Measurements from ENCODE around the gene ST7.

DNA sequence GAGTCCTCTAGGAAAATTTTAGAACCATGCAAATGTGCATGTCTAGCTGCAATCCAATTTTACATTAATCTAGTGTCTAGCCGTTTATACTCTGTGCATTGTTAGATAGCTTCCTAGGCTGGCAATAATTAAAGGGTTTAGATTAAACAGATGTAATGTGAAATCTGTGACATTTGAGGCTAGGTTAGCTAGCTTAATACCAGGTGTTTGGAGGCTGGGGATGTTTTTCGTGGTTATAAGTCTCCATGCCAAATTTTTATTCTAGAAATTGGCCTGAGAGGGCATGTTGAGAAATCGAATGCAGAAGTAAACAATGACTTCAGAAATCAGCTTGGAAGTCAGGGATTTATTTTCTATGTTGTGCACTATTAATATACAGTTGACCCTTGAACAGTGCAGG, 94.2 kb downstream of the ST7 start:
- TF ChIP-seq, protein P1, sequence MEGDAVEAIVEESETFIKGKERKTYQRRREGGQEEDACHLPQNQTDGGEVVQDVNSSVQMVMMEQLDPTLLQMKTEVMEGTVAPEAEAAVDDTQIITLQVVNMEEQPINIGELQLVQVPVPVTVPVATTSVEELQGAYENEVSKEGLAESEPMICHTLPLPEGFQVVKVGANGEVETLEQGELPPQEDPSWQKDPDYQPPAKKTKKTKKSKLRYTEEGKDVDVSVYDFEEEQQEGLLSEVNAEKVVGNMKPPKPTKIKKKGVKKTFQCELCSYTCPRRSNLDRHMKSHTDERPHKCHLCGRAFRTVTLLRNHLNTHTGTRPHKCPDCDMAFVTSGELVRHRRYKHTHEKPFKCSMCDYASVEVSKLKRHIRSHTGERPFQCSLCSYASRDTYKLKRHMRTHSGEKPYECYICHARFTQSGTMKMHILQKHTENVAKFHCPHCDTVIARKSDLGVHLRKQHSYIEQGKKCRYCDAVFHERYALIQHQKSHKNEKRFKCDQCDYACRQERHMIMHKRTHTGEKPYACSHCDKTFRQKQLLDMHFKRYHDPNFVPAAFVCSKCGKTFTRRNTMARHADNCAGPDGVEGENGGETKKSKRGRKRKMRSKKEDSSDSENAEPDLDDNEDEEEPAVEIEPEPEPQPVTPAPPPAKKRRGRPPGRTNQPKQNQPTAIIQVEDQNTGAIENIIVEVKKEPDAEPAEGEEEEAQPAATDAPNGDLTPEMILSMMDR (IDR thresholded peaks at IDR 0.05; ENCODE audit: poor library complexity, severe bottlenecking): no peak
- TF ChIP-seq RAD21 (conservative IDR thresholded peaks at IDR 0.05) (no peak), EZH2 (IDR thresholded peaks at IDR 0.05; ENCODE audit: borderline replicate concordance, insufficient read depth, low read length, poor library complexity, severe bottlenecking) (no peak), EP300 (conservative IDR thresholded peaks at IDR 0.05; ENCODE audit: poor library complexity, severe bottlenecking) (no peak), SMC3 (conservative IDR thresholded peaks at IDR 0.05; ENCODE audit: poor library complexity) (no peak), POLR2AphosphoS5 (IDR thresholded peaks at IDR 0.05) (no peak), MXI1 (conservative IDR thresholded peaks at IDR 0.05; ENCODE audit: poor library complexity, severe bottlenecking) (no peak), TAF1 (IDR thresholded peaks at IDR 0.05; ENCODE audit: low read depth) (no peak)
- TF ChIP-seq, protein P2, sequence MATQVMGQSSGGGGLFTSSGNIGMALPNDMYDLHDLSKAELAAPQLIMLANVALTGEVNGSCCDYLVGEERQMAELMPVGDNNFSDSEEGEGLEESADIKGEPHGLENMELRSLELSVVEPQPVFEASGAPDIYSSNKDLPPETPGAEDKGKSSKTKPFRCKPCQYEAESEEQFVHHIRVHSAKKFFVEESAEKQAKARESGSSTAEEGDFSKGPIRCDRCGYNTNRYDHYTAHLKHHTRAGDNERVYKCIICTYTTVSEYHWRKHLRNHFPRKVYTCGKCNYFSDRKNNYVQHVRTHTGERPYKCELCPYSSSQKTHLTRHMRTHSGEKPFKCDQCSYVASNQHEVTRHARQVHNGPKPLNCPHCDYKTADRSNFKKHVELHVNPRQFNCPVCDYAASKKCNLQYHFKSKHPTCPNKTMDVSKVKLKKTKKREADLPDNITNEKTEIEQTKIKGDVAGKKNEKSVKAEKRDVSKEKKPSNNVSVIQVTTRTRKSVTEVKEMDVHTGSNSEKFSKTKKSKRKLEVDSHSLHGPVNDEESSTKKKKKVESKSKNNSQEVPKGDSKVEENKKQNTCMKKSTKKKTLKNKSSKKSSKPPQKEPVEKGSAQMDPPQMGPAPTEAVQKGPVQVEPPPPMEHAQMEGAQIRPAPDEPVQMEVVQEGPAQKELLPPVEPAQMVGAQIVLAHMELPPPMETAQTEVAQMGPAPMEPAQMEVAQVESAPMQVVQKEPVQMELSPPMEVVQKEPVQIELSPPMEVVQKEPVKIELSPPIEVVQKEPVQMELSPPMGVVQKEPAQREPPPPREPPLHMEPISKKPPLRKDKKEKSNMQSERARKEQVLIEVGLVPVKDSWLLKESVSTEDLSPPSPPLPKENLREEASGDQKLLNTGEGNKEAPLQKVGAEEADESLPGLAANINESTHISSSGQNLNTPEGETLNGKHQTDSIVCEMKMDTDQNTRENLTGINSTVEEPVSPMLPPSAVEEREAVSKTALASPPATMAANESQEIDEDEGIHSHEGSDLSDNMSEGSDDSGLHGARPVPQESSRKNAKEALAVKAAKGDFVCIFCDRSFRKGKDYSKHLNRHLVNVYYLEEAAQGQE (IDR thresholded peaks at IDR 0.05; ENCODE audit: borderline replicate concordance): no peak
